Uterus (tissue), 2 donors: ENCODE results near the gene PABPC1L.

Source experiments
- POLR2A ChIP-seq, 2 donors: fragments of 450-650 bp; IDR thresholded peaks; one replicate each; pipeline ENCODE4 v1.6.1; 2016; ENCODE audit warnings: antibody characterized with exemption in 2 of 2, mild to moderate bottlenecking in 1 of 2, moderate library complexity in 1 of 2
- TF ChIP-seq, protein P1 (sequence below), 4 experiments: fragments of 200-600 bp in 2 of 4; fragments of 450-650 bp in 2 of 4; sonication (generic) in 2 of 4; IDR thresholded peaks; one replicate each; pipeline ENCODE4 v1.5.1; 2016 to 2019; ENCODE audit warnings: antibody characterized with exemption in 4 of 4, mild to moderate bottlenecking in 2 of 4, moderate library complexity in 1 of 4

- TF ChIP-seq, protein P1, sequence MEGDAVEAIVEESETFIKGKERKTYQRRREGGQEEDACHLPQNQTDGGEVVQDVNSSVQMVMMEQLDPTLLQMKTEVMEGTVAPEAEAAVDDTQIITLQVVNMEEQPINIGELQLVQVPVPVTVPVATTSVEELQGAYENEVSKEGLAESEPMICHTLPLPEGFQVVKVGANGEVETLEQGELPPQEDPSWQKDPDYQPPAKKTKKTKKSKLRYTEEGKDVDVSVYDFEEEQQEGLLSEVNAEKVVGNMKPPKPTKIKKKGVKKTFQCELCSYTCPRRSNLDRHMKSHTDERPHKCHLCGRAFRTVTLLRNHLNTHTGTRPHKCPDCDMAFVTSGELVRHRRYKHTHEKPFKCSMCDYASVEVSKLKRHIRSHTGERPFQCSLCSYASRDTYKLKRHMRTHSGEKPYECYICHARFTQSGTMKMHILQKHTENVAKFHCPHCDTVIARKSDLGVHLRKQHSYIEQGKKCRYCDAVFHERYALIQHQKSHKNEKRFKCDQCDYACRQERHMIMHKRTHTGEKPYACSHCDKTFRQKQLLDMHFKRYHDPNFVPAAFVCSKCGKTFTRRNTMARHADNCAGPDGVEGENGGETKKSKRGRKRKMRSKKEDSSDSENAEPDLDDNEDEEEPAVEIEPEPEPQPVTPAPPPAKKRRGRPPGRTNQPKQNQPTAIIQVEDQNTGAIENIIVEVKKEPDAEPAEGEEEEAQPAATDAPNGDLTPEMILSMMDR (IDR thresholded peaks at IDR 0.05), result no peak
- TF ChIP-seq POLR2A (IDR thresholded peaks at IDR 0.05), result no peak
Measured at GRCh38 chr20:44918342-44918741, 8.5 kb downstream of the PABPC1L start.
